Activated B cell treated with CpG ODN at 0.5 μM for 24 hours (primary cell): Measurements from ENCODE around the gene AFF1. TPM values are rescaled to one million over a fixed set of nuclear protein-coding genes. Genes with fewer than 3 reads are reported as not detected.

ENCODE experiments used
- ATAC-seq: fragments of 200-7000 bp; cut with Tn5 transposase; one replicate; pipeline ENCODE4 v1.10.0; 2021; ENCODE audit warnings: low read depth, mild to moderate bottlenecking, moderate library complexity
- CTCF ChIA-PET: fragments of 350-600 bp; sonication (Branson Sonifier 250); formaldehyde crosslinking; loops from one replicate; lab custom pipeline; 2021; ENCODE audit warnings: antibody characterized with exemption; lab: Charles Lee
- POLR2A ChIA-PET: fragments of 350-600 bp; sonication (Branson Sonifier 250); formaldehyde crosslinking; loops from one replicate; lab custom pipeline; 2021; ENCODE audit warnings: antibody characterized with exemption; lab: Charles Lee
- DNase-seq: peaks from one replicate; pipeline ENCODE4 v3.0.0; 2022
- H3K27ac Mint-ChIP-seq: one replicate; pipeline ENCODE4 v1.8.0; 2020; ENCODE audit warnings: mixed read lengths
- H3K27me3 Mint-ChIP-seq: one replicate; pipeline ENCODE4 v1.8.0; 2021; ENCODE audit warnings: mixed read lengths
- H3K36me3 Mint-ChIP-seq: one replicate; pipeline ENCODE4 v1.8.0; 2021; ENCODE audit warnings: low read depth, mixed read lengths
- H3K4me1 Mint-ChIP-seq: one replicate; pipeline ENCODE4 v1.8.0; 2021; ENCODE audit warnings: mixed read lengths
- H3K4me3 Mint-ChIP-seq: one replicate; pipeline ENCODE4 v1.8.0; 2020; ENCODE audit warnings: mild to moderate bottlenecking, mixed read lengths
- H3K9me3 Mint-ChIP-seq: one replicate; pipeline ENCODE4 v1.8.0; 2020; ENCODE audit warnings: mixed read lengths
- intact Hi-C: fragments of 100-400 bp; cut with micrococcal nuclease; formaldehyde crosslinking; loops from one replicate; pipeline ENCODE4 v1.15.1; 2024
- total RNA-seq: library from RNA; stranded (reverse); gene quantifications from 2 replicates; pipeline ENCODE4 v1.2.3, GENCODE V29; 2022
- TF ChIP-seq, protein P1 (sequence below): fragments of 200-600 bp; IDR thresholded peaks from one replicate; pipeline ENCODE4 v1.8.0; 2022; ENCODE audit warnings: antibody characterized with exemption, mild to moderate bottlenecking

The AFF1 gene
- total RNA-seq, 1 donor from 2014 or later = 60.8 TPM

- no peaks in the 10 kb centered on the region for H3K9me3 Mint-ChIP-seq
- DNase-seq = no peak
- no peaks in the 10 kb centered on the region for H3K27me3 Mint-ChIP-seq
- H3K4me3 Mint-ChIP-seq = no peak overlapping the region
- H3K27ac Mint-ChIP-seq = no peak overlapping the region
- peaks cover 17% of the 10 kb centered on the region for H3K4me1 Mint-ChIP-seq
- TF ChIP-seq, protein P1, sequence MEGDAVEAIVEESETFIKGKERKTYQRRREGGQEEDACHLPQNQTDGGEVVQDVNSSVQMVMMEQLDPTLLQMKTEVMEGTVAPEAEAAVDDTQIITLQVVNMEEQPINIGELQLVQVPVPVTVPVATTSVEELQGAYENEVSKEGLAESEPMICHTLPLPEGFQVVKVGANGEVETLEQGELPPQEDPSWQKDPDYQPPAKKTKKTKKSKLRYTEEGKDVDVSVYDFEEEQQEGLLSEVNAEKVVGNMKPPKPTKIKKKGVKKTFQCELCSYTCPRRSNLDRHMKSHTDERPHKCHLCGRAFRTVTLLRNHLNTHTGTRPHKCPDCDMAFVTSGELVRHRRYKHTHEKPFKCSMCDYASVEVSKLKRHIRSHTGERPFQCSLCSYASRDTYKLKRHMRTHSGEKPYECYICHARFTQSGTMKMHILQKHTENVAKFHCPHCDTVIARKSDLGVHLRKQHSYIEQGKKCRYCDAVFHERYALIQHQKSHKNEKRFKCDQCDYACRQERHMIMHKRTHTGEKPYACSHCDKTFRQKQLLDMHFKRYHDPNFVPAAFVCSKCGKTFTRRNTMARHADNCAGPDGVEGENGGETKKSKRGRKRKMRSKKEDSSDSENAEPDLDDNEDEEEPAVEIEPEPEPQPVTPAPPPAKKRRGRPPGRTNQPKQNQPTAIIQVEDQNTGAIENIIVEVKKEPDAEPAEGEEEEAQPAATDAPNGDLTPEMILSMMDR = no peak
- ATAC-seq = no peak
- POLR2A ChIA-PET = interaction anchor here (0.6 kb wide), 1 partner anchor 102 kb away, joined by 3 read pairs; no protein-coding TSS in a partner anchor
- CTCF ChIA-PET = interaction anchor here (1.5 kb wide), 1 partner anchor 34 kb away, joined by 4 read pairs; no protein-coding TSS in a partner anchor
- peaks cover 83% of the 10 kb centered on the region for H3K36me3 Mint-ChIP-seq
- intact Hi-C loops = no loop called here
Measured at GRCh38 chr4:87116231-87116630, 181.4 kb downstream of the AFF1 start.

DNA sequence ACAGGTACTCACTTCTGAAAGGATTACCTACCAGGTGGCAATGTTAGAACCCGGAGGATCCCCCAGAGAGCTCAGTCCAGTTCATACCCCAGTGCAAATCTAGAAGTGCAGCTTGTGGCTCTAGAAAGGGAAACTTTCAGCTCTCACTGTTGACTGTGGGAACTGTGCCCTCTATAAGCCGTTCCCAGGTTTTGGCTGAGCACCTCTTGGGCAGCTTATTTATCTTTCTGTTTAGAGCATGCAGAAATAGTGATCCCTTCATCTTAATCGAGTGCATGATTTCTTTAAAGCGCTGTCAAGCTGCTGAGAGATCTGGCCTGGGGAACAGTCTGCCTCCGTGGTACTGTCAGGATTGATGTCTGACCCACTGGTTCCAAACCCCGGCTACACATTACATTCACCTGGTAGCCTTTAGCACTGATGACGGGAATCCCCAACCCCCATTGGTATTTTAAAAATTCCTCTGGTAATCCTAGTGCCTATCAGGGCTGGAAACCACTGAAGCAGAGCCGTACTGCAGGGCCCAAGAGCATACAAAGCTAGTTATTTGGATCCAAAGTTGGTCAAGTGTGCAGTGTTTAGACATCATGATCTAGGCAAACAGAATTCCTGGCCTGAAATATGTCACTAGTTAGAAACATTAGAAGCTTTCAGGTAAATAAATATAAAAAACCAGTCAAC is 182.4 kb downstream of the AFF1 start:
- TF ChIP-seq, protein P1 = no peak
- Mint-ChIP-seq H3K4me1 (peaks cover 25% of the 10 kb centered on the region), H3K27me3 (no peaks in the 10 kb centered on the region), H3K27ac (no peak overlapping the region), H3K36me3 (peaks cover 79% of the 10 kb centered on the region), H3K9me3 (no peaks in the 10 kb centered on the region), H3K4me3 (no peak overlapping the region)
- CTCF ChIA-PET = interaction anchor here (1.5 kb wide), 1 partner anchor 33 kb away, joined by 4 read pairs; no protein-coding TSS in a partner anchor
- POLR2A ChIA-PET = no interaction called here
- ATAC-seq = no peak
- intact Hi-C loops = no loop called here
- no peak for DNase-seq

- Mint-ChIP-seq H3K4me1 (peaks cover 30% of the 10 kb centered on the region), H3K4me3 (no peak overlapping the region), H3K36me3 (peaks cover 79% of the 10 kb centered on the region), H3K9me3 (no peaks in the 10 kb centered on the region), H3K27me3 (no peaks in the 10 kb centered on the region), H3K27ac (no peak overlapping the region)
- intact Hi-C loops = no loop called here
- TF ChIP-seq, protein P1 = no peak
- ATAC-seq (no peak), DNase-seq (no peak)
- CTCF ChIA-PET = interaction anchor here (1.2 kb wide), 1 partner anchor 195 kb away, joined by 4 read pairs; no protein-coding TSS in a partner anchor
- POLR2A ChIA-PET = no interaction called here
Measured at GRCh38 chr4:87117732-87118075, 182.9 kb downstream of the AFF1 start.

DNA sequence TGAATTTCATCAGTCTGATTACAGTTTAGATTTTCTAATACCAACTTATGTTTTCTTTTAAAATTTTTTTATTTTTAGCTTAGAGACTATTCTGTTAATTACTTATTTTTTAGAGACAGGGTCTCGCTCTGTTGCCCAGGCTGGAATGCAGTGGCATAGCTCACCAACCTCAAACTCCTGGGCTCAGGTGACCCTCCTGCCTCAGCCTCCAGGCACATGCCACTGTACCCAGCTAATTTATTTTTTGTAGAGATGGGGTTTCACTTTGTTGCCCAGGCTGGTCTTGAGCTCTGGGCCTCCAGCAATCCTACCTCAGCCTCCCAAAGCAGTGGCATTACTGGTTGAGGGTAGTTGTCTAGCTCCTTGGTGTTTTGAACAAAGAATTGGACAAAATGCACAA is 183.6 kb downstream of the AFF1 start:
- POLR2A ChIA-PET = no interaction called here
- TF ChIP-seq, protein P1 = no peak
- Mint-ChIP-seq H3K27me3 (no peaks in the 10 kb centered on the region), H3K27ac (no peak overlapping the region), H3K36me3 (peaks cover 74% of the 10 kb centered on the region), H3K9me3 (no peaks in the 10 kb centered on the region), H3K4me1 (peaks cover 30% of the 10 kb centered on the region), H3K4me3 (no peak overlapping the region)
- CTCF ChIA-PET = interaction anchor here (1.1 to 1.2 kb wide), 2 partner anchors 32 to 196 kb away, joined by 3 to 4 read pairs; no protein-coding TSS in a partner anchor
- no peak for ATAC-seq
- intact Hi-C loops = no loop called here
- DNase-seq = no peak

DNA sequence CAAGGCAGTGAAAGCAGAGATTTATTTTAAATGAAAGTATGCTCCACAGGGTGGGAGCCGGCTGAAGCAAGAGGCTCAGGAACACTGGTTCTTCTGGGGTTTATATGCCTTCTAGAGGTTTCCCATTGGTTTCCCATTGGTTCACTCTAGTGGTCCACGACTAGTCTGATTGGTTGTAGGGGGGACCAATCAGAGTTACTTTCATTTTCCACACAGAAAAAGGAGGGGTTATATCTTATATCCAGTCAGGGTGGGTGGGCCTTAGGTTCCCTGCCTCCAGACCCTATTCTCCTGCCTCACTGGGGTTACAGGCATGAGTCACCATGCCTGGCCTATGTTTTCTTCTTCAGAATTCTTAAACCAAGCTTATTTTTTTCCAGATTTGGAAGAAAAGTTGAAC is 184.0 kb downstream of the AFF1 start:
- ChIA-PET POLR2A (no interaction called here), CTCF (interaction anchor here (1.1 to 1.2 kb wide), 2 partner anchors 32 to 196 kb away, joined by 3 to 4 read pairs; no protein-coding TSS in a partner anchor)
- H3K4me3 Mint-ChIP-seq = no peak overlapping the region
- ATAC-seq (no peak), DNase-seq (no peak)
- intact Hi-C loops = no loop called here
- TF ChIP-seq, protein P1 = no peak
- peaks cover 30% of the 10 kb centered on the region for H3K4me1 Mint-ChIP-seq
- peaks cover 74% of the 10 kb centered on the region for H3K36me3 Mint-ChIP-seq
- H3K27ac Mint-ChIP-seq = no peak overlapping the region
- no peaks in the 10 kb centered on the region for H3K27me3 Mint-ChIP-seq
- H3K9me3 Mint-ChIP-seq = no peaks in the 10 kb centered on the region
